PC-9 (cell line): ENCODE measurements around the gene MCM6.

Experiments
- EZH2 ChIP-seq: fragments of 200-600 bp; sonication (generic); IDR thresholded peaks from 2 replicates; pipeline ENCODE4 v1.8.0; 2017; ENCODE audit warnings: antibody characterized with exemption, low read depth
- TF ChIP-seq, protein P1 (sequence below): fragments of 200-600 bp; sonication (generic); conservative IDR thresholded peaks from 2 replicates; pipeline ENCODE4 v1.6.1; 2017; ENCODE audit warnings: mixed run types, antibody characterized with exemption, mild to moderate bottlenecking, moderate library complexity

DNA sequence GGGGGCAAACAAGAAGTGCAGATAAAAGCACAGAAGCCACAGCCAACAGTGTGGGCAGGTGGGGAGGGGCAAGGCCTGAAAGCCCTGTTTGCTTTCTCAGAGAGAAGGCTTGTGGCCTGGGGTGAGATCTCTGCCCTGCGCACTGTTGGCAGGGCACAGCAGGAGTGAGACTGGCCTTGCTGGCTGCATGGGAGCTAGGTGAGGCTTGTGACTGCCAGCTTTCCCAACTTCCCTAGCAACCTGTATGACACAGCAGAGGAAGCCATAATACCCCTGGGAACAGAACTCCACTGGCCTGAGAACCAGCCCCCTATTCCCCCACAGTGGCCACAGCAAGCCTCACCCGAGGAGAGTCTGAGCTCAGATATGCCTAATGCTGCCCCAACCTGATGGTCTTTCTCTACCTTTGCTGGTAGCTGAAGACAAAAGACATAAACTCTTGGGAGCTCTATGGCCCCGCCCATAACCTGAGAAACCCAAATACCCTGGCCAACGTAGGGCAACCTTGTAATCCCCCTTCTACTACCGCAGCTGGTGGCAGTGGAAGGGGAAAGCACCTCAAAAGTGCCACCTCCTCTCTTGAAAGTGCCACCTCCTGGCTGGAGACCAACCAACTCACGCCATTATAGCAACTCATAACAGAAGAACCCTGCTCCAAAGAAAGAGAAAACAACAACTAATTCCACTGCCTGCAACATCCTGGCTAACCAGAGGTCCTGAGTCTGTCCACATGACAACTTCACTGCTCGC, 83.7 kb downstream of the MCM6 start:
- TF ChIP-seq, protein P1, sequence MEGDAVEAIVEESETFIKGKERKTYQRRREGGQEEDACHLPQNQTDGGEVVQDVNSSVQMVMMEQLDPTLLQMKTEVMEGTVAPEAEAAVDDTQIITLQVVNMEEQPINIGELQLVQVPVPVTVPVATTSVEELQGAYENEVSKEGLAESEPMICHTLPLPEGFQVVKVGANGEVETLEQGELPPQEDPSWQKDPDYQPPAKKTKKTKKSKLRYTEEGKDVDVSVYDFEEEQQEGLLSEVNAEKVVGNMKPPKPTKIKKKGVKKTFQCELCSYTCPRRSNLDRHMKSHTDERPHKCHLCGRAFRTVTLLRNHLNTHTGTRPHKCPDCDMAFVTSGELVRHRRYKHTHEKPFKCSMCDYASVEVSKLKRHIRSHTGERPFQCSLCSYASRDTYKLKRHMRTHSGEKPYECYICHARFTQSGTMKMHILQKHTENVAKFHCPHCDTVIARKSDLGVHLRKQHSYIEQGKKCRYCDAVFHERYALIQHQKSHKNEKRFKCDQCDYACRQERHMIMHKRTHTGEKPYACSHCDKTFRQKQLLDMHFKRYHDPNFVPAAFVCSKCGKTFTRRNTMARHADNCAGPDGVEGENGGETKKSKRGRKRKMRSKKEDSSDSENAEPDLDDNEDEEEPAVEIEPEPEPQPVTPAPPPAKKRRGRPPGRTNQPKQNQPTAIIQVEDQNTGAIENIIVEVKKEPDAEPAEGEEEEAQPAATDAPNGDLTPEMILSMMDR, result no peak
- no peak for TF ChIP-seq EZH2
